Measurements from ENCODE around the gene SLC6A15.

- TF ChIP-seq CTCF (conservative IDR thresholded peaks at IDR 0.05) = no peak
- TF ChIP-seq ZFX (IDR thresholded peaks at IDR 0.05) = no peak
These were observed 87.5 kb downstream of the SLC6A15 start for GRCh38 chr12:84825149-84825548.
